GM12891 (cell line): ENCODE data around the gene PDIA5.

Experiments used
- PAX5 ChIP-seq: IDR thresholded peaks from 2 replicates; pipeline ENCODE4 v1.6.1; 2011; ENCODE audit warnings: low read length, moderate library complexity, mild to moderate bottlenecking; ENCODE audit not compliant: insufficient read depth, severe bottlenecking
- POLR2A ChIP-seq: IDR thresholded peaks from 2 replicates; pipeline ENCODE4 v1.6.1; 2011; ENCODE audit warnings: low read depth, low read length, control low read depth
- POLR2AphosphoS5 ChIP-seq: IDR thresholded peaks from 2 replicates; pipeline ENCODE4 v1.6.1; 2011; ENCODE audit warnings: low read depth, low read length, control low read depth
- POU2F2 ChIP-seq: IDR thresholded peaks from 2 replicates; pipeline ENCODE4 v1.6.1; 2011; ENCODE audit warnings: low read depth, mild to moderate bottlenecking, control low read depth, low read length, moderate library complexity
- SPI1 ChIP-seq: IDR thresholded peaks from 2 replicates; pipeline ENCODE4 v1.6.1; 2011; ENCODE audit warnings: low read depth, low read length, control low read depth
- TAF1 ChIP-seq: IDR thresholded peaks from 2 replicates; pipeline ENCODE4 v1.6.1; 2011; ENCODE audit warnings: low read depth, low read length, control low read depth

DNA sequence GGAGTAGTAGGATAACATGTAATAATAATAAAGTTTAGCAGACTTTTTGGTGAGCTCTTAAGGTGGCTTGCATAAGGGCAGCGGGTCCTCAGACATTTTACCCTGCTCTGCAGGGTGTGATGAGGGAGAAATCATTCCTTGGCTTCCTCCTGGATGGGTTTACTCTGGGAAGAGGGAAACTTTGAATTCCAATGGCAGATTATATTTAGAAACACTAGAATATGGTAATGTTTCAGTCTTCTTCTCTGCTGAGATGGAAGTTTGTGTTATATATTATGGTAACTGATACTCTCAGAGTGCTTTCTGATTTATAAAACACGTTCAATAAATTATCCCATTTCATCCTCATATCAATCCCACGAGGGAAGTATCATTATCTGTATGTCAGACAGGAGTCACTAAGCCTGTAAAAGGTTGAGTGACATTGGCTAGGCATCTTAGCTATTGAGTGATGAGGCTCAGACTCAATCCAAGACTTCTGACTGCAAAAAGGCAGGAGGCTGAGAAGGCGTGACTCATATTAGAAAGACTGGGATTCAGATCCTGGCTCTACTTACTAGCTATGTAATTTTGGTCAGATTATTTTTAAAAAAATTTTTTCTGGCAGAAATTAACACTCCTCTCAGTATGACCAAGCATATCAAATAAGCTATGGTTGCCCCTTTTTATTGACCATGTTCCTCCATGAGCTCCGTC is 19.3 kb downstream of the PDIA5 start:
- TF ChIP-seq POLR2A (no peak), POU2F2 (no peak), TAF1 (no peak), POLR2AphosphoS5 (no peak), SPI1 (no peak), PAX5 (no peak)
